Metanephros (tissue), 2 donors: ENCODE data around the gene COG4. TPM values are rescaled to one million over a fixed set of nuclear protein-coding genes. Genes with fewer than 3 reads are reported as not detected.

Experiments
- small RNA-seq: library from RNA; depleted of rRNA; stranded (forward); fragments of <200 nt; gene quantifications from one replicate; pipeline ENCODE3, GENCODE V24; 2014; ENCODE audit warnings: low replicate concordance
- total RNA-seq: library from RNA; depleted of rRNA; stranded (reverse); fragments of >200 nt; gene quantifications from one replicate; pipeline ENCODE4 v1.2.3, GENCODE V29; 2014

Gene COG4
- 36.8 TPM for total RNA-seq

GRCh38 chr16:70523076-70523742 lies at the start of gene COG4:
Gene COG4 (minus strand): TSS chr16:70523554. CDS start chr16:70523543, 11 bp downstream.

DNA sequence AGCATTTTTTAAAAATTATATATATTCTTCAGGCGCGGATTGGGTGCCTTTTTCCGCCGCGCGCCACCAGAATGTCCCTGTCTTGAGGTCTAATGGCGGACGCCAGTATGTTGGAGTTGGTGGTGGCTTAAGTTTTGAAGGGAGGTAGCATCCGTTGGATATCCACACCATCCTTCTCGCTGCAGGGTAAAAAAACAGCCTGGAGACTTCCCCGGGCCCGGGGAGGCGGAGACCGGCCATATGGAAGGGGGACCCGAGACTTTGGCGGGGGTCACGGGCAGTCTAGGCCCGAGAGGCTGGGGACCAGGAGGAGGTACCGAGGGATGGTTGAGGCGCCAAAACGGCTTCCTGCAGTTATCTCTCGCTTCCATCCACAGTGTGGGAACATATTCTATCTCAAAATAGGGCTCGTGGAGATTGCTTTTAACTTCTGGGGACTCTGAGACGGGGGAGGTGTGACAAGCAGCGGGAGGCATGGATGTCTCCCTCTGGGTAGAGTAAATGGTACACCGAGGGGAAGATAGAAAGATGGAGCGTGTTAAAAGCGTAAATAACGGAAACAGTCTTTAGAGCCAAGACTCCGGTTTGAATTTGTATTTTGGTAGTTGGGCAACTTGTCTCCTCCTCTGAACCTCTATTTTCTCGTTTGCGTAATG lies 517 bp upstream of the COG4 start, which contains the start of gene SF3B3:
TSS of gene SF3B3 (plus strand) at position 74 of the 656 bp plus-strand sequence. CDS start 2,841 bp downstream, outside the sequence.

GRCh38 chr16:70454222-70455034 lies 68.9 kb downstream of the COG4 start, which contains the start of gene FCSK:
Gene FCSK (plus strand): TSS chr16:70454595. CDS start chr16:70463191, 8,596 bp downstream.

GRCh38 chr16:70438969-70439862 lies 84.1 kb downstream of the COG4 start, which contains the start of gene ST3GAL2:
Gene ST3GAL2 (minus strand): TSS chr16:70439100. CDS start chr16:70398530, 40,570 bp downstream.

Small RNA genes within 50 kb of the gene (small RNA-seq; reads per million reads assigned to genes)
- 0.32 reads per million, percentile 37 among the genes with 10 or more reads in this experiment for gene RNU6-23P
- not detected for gene RPS27P26
- gene SNORD111 = 142 reads per million, percentile 98 among the genes with 10 or more reads in this experiment
- 49.1 reads per million, percentile 97 among the genes with 10 or more reads in this experiment for gene SNORD111B

Other genes starting within 250 kb of the COG4 start
- gene AARS1, start 234.0 kb downstream of the COG4 start, total RNA-seq = 77.0 TPM
- 22.3 TPM for gene DDX19B, start 224.4 kb downstream of the COG4 start, total RNA-seq
- 38.1 TPM for gene DDX19A, start 176.7 kb downstream of the COG4 start, total RNA-seq
- 43.6 TPM for gene ST3GAL2, start 84.5 kb downstream of the COG4 start, total RNA-seq
- 19.1 TPM for gene FCSK, start 69.0 kb downstream of the COG4 start, total RNA-seq
- 192 TPM for gene SF3B3, start 262 bp upstream of the COG4 start, total RNA-seq
- gene IL34, start 123.0 kb upstream of the COG4 start, total RNA-seq = 4.7 TPM
- gene MTSS2, start 162.5 kb upstream of the COG4 start, total RNA-seq = 37.1 TPM